ENCODE measurements around the gene TECPR2.

TECPR2 gene

DNA sequence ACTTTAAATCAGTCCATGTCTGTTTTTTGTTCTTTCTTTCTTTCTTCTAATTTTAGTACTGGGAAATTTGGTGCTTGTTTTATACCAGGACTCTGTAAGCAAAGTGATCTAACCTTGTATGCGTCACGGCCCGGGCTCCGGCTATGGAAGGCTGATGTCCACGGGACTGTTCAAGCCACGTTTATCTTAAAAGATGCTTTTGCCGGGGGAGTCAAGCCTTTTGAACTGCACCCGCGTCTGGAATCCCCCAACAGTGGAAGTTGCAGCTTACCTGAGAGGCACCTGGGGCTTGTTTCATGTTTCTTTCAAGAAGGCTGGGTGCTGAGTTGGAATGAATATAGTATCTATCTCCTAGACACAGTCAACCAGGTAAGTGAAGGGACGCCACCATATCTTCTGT is 62.2 kb downstream of the TECPR2 start:
- no peak overlapping the region for H3K27ac ChIP-seq (replicated peaks)
- H3K27me3 ChIP-seq (ENCODE audit: insufficient read depth, poor library complexity, severe bottlenecking), result no peaks in the 10 kb centered on the region
- TF ChIP-seq SPI1 (IDR thresholded peaks at IDR 0.05; ENCODE audit: borderline replicate concordance, low read depth), result no peak
- no peak for TF ChIP-seq GABPA (IDR thresholded peaks at IDR 0.05; ENCODE audit: low read depth)
- no peak for TF ChIP-seq POLR2AphosphoS5 (IDR thresholded peaks at IDR 0.05; ENCODE audit: low read depth)
- TF ChIP-seq, protein P1, sequence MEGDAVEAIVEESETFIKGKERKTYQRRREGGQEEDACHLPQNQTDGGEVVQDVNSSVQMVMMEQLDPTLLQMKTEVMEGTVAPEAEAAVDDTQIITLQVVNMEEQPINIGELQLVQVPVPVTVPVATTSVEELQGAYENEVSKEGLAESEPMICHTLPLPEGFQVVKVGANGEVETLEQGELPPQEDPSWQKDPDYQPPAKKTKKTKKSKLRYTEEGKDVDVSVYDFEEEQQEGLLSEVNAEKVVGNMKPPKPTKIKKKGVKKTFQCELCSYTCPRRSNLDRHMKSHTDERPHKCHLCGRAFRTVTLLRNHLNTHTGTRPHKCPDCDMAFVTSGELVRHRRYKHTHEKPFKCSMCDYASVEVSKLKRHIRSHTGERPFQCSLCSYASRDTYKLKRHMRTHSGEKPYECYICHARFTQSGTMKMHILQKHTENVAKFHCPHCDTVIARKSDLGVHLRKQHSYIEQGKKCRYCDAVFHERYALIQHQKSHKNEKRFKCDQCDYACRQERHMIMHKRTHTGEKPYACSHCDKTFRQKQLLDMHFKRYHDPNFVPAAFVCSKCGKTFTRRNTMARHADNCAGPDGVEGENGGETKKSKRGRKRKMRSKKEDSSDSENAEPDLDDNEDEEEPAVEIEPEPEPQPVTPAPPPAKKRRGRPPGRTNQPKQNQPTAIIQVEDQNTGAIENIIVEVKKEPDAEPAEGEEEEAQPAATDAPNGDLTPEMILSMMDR (IDR thresholded peaks at IDR 0.05; ENCODE audit: insufficient read depth, low read length), result no peak
- TF ChIP-seq, protein P2, sequence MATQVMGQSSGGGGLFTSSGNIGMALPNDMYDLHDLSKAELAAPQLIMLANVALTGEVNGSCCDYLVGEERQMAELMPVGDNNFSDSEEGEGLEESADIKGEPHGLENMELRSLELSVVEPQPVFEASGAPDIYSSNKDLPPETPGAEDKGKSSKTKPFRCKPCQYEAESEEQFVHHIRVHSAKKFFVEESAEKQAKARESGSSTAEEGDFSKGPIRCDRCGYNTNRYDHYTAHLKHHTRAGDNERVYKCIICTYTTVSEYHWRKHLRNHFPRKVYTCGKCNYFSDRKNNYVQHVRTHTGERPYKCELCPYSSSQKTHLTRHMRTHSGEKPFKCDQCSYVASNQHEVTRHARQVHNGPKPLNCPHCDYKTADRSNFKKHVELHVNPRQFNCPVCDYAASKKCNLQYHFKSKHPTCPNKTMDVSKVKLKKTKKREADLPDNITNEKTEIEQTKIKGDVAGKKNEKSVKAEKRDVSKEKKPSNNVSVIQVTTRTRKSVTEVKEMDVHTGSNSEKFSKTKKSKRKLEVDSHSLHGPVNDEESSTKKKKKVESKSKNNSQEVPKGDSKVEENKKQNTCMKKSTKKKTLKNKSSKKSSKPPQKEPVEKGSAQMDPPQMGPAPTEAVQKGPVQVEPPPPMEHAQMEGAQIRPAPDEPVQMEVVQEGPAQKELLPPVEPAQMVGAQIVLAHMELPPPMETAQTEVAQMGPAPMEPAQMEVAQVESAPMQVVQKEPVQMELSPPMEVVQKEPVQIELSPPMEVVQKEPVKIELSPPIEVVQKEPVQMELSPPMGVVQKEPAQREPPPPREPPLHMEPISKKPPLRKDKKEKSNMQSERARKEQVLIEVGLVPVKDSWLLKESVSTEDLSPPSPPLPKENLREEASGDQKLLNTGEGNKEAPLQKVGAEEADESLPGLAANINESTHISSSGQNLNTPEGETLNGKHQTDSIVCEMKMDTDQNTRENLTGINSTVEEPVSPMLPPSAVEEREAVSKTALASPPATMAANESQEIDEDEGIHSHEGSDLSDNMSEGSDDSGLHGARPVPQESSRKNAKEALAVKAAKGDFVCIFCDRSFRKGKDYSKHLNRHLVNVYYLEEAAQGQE (IDR thresholded peaks at IDR 0.05; ENCODE audit: insufficient replicate concordance, low read depth), result no peak
- H3K4me3 ChIP-seq (replicated peaks; ENCODE audit: insufficient read depth, low read length), result no peak overlapping the region
- no peak for DNase-seq (ENCODE audit: low read depth in 1 of 2, low spot score in 1 of 2)

DNA sequence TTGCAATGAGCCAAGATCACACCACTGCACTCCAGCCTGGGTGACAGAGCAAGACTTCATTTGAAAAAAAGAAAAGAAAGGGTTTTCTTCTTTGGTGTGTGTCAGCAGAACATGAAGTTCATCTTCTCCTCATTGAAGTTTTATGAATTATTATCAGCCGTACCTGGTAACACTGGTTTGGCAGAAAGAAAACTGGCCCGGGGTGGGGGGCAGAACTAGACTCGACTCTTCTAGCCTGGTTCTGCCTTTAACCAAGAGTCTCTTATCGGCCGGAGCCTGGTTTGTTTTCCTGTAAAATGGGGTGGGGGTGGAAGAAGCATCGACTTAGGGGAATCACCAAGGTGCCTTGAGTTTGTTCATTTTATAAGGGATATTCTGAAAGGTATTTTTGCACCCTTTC is 64.1 kb downstream of the TECPR2 start:
- Histone ChIP-seq H3K27me3 (ENCODE audit: insufficient read depth, poor library complexity, severe bottlenecking) (no peaks in the 10 kb centered on the region), H3K4me3 (replicated peaks; ENCODE audit: insufficient read depth, low read length) (no peak overlapping the region), H3K27ac (replicated peaks) (no peak overlapping the region)
- no peak for DNase-seq (ENCODE audit: low read depth in 1 of 2, low spot score in 1 of 2)
- TF ChIP-seq, protein P2 (IDR thresholded peaks at IDR 0.05; ENCODE audit: insufficient replicate concordance, low read depth), result no peak
- TF ChIP-seq POLR2AphosphoS5 (IDR thresholded peaks at IDR 0.05; ENCODE audit: low read depth), result no peak
- TF ChIP-seq, protein P1 (IDR thresholded peaks at IDR 0.05; ENCODE audit: insufficient read depth, low read length), result no peak
- TF ChIP-seq GABPA (IDR thresholded peaks at IDR 0.05; ENCODE audit: low read depth), result no peak

DNA sequence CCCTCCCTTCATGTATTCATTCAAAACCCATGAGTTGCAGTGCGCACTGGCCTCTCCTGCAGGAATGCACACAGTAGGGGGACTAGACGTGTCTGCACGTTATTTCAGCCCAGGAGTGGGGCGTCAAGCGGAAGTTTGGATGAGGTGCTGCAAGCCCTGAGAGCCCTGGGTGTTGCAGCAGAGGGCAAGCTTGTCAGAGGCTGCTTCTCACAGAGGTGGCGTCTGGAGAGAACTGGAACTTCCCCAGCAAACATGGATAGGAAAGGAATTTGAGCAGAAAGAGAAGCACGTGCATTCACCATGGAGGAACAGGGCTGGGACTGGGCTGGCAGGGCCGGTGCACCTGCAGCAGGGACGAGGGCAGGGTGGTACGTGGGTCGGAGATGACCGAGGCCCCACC is 64.9 kb downstream of the TECPR2 start:
- Histone ChIP-seq H3K27ac (replicated peaks) (no peak overlapping the region), H3K27me3 (ENCODE audit: insufficient read depth, poor library complexity, severe bottlenecking) (no peaks in the 10 kb centered on the region), H3K4me3 (replicated peaks; ENCODE audit: insufficient read depth, low read length) (no peak overlapping the region)
- no peak for DNase-seq (ENCODE audit: low read depth in 1 of 2, low spot score in 1 of 2)
- TF ChIP-seq, protein P2 (IDR thresholded peaks at IDR 0.05; ENCODE audit: insufficient replicate concordance, low read depth), result no peak
- no peak for TF ChIP-seq POLR2AphosphoS5 (IDR thresholded peaks at IDR 0.05; ENCODE audit: low read depth)
- no peak for TF ChIP-seq GABPA (IDR thresholded peaks at IDR 0.05; ENCODE audit: low read depth)
- TF ChIP-seq, protein P1 (IDR thresholded peaks at IDR 0.05; ENCODE audit: insufficient read depth, low read length), result no peak
- TF ChIP-seq SPI1 (IDR thresholded peaks at IDR 0.05; ENCODE audit: borderline replicate concordance, low read depth), result no peak
